ENCODE measurements around the gene RBP3. TPM values are rescaled to one million over a fixed set of nuclear protein-coding genes. Genes with fewer than 3 reads are reported as not detected.
A peak's percentile ranks its signal among the peaks of the same experiment; 100 is the strongest.

The RBP3 gene
- total RNA-seq, 1 donor from 2014 or later, result not detected

- Mint-ChIP-seq H3K27ac (peak overlapping the region; percentile 35), H3K9me3 (peaks cover 3% of the 10 kb centered on the region), H3K27me3 (ENCODE audit: insufficient read depth, low read depth) (no peaks in the 10 kb centered on the region)
Observed at GRCh38 chr10:47320812-47321211, 27.4 kb upstream of the RBP3 start.

DNA sequence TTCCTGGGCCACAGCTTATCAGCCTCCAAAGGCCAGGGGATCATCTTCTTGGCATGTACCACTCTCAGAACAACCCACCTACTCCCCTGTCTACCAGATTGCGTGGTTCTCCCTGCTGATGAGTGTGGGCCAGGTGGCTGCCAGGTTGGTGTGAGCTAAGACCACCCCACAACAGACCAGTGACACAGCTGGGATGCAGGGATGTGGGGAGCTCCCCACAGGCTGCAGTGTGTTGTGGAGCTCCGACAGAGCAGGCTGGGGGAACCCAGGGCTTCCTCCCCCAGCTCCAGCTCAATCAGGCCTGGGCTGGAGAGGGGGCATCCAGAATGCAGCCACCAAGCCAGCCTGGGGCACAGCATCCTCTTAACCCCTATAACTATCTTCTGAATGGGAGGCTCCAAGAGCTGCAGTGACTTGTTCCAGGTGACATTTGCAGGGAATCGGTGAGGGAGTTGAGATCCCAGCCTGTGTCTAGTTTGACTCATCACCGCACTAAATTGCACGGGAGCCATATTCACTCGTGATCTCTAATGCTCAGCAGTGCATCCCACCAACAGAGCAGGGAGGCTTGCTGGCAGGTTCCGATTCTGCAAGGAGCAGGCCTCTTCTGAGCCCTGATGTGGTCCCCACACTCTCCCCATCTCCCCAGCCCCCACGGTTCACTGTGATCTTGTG lies 26.5 kb upstream of the RBP3 start:
- Histone ChIP-seq H3K36me3 (no peaks in the 10 kb centered on the region), H3F3A (ENCODE audit: low read depth) (no peaks in the 10 kb centered on the region), H3K27ac (no peak overlapping the region), H3K79me2 (ENCODE audit: low read depth) (no peaks in the 10 kb centered on the region), H3K9me3 (ENCODE audit: low read depth) (no peaks in the 10 kb centered on the region), H4K20me1 (ENCODE audit: low read depth) (no peaks in the 10 kb centered on the region), H3K27me3 (no peaks in the 10 kb centered on the region), H3K9ac (no peak overlapping the region), H3K4me1 (no peaks in the 10 kb centered on the region), H3K4me3 (no peak overlapping the region), H3K4me2 (no peak overlapping the region), H2AFZ (replicated peaks) (no peak overlapping the region)
- TF ChIP-seq EZH2phosphoT487 (IDR thresholded peaks at IDR 0.05) (no peak), EZH2 (IDR thresholded peaks at IDR 0.05) (no peak), CTCF (IDR thresholded peaks at IDR 0.05) (no peak)
- no peak for DNase-seq (ENCODE audit: low spot score)
- Mint-ChIP-seq H3K4me1 (peaks cover 17% of the 10 kb centered on the region), H3K4me3 (no peak overlapping the region), H3K36me3 (peaks cover 1% of the 10 kb centered on the region), H3K27ac (no peak overlapping the region), H3K9me3 (peaks cover 3% of the 10 kb centered on the region), H3K27me3 (ENCODE audit: insufficient read depth, low read depth) (no peaks in the 10 kb centered on the region)

More at GRCh38 chr10:47320812-47321211, 27.4 kb upstream of the RBP3 start:
- H3K79me2 ChIP-seq (ENCODE audit: low read depth), result no peaks in the 10 kb centered on the region
- H3K9ac ChIP-seq, result no peak overlapping the region
- H3F3A ChIP-seq (ENCODE audit: low read depth), result no peaks in the 10 kb centered on the region
- H3K4me1 ChIP-seq, result no peaks in the 10 kb centered on the region
- H3K27ac ChIP-seq, result no peak overlapping the region
- H3K4me1 Mint-ChIP-seq, result peaks cover 16% of the 10 kb centered on the region
- H2AFZ ChIP-seq (replicated peaks), result no peak overlapping the region
- no peaks in the 10 kb centered on the region for H3K9me3 ChIP-seq (ENCODE audit: low read depth)
- no peak for DNase-seq (ENCODE audit: low spot score)
- H3K4me2 ChIP-seq, result no peak overlapping the region
- no peaks in the 10 kb centered on the region for H3K36me3 ChIP-seq
- H3K4me3 ChIP-seq, result no peak overlapping the region
- no peaks in the 10 kb centered on the region for H4K20me1 ChIP-seq (ENCODE audit: low read depth)
- no peaks in the 10 kb centered on the region for H3K27me3 ChIP-seq
- no peak for TF ChIP-seq CTCF (IDR thresholded peaks at IDR 0.05)
- no peak for TF ChIP-seq EZH2 (IDR thresholded peaks at IDR 0.05)
- no peak for TF ChIP-seq EZH2phosphoT487 (IDR thresholded peaks at IDR 0.05)
- peaks cover 1% of the 10 kb centered on the region for H3K36me3 Mint-ChIP-seq
- no peak overlapping the region for H3K4me3 Mint-ChIP-seq

GRCh38 chr10:47322300-47323061 lies 25.7 kb upstream of the RBP3 start, which contains the start of gene GDF2:
TSS of gene GDF2 (plus strand) at chr10:47322454. CDS start at chr10:47322669, 215 bp downstream.
- Mint-ChIP-seq H3K4me3 (no peak within 1 kb of the TSS), H3K27ac (peak within 1 kb of the TSS; percentile 79), H3K36me3 (peaks cover 1% of the 10 kb centered on the region), H3K4me1 (peaks cover 10% of the 10 kb centered on the region), H3K27me3 (ENCODE audit: insufficient read depth, low read depth) (no peaks in the 10 kb centered on the region), H3K9me3 (peaks cover 3% of the 10 kb centered on the region)
- no peaks in the 10 kb centered on the region for H3K9me3 ChIP-seq (ENCODE audit: low read depth)
- no peaks in the 10 kb centered on the region for H4K20me1 ChIP-seq (ENCODE audit: low read depth)
- no peak within 1 kb of the TSS for H2AFZ ChIP-seq (replicated peaks)
- no peak for DNase-seq (ENCODE audit: low spot score)
- no peaks in the 10 kb centered on the region for H3K36me3 ChIP-seq
- no peaks in the 10 kb centered on the region for H3K27me3 ChIP-seq
- no peak within 1 kb of the TSS for H3K4me2 ChIP-seq
- no peak within 1 kb of the TSS for H3K9ac ChIP-seq
- no peaks in the 10 kb centered on the region for H3F3A ChIP-seq (ENCODE audit: low read depth)
- no peaks in the 10 kb centered on the region for H3K4me1 ChIP-seq
- no peaks in the 10 kb centered on the region for H3K79me2 ChIP-seq (ENCODE audit: low read depth)
- TF ChIP-seq CTCF (IDR thresholded peaks at IDR 0.05) (no peak), EZH2phosphoT487 (IDR thresholded peaks at IDR 0.05) (no peak)
- no peak within 1 kb of the TSS for H3K4me3 ChIP-seq
- H3K27ac ChIP-seq, result no peak within 1 kb of the TSS
